ENCODE results near the gene TJP2.

The TJP2 gene

DNA sequence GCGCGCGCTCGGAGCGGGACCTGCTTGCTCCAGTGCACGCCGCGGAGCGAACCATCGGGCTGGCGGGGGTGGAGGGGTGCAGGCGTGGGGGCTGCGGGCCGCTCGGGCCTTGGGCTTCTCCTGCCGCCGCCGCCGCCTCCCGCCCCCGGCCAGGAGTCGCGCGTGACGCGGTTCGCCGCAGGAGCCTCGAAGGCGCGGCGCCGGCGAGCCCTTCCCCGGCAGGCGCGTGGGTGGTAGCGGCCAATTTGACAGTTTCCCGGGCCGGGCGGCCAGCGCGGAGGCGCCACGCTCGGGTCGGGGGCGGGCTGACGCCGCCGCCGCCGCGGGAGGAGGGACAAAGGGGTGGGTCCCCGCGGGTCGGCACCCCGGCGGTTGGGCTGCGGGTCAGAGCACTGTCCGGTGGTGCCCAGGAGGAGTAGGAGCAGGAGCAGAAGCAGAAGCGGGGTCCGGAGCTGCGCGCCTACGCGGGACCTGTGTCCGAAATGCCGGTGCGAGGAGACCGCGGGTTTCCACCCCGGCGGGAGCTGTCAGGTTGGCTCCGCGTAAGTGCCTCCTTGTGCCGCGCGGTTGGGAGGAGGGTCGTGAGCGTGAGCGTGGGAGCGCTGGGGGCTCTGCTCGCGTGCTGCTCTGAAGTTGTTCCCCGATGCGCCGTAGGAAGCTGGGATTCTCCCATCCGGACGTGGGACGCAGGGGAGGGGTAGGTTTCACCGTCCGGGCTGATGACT lies at the start of gene TJP2:
TJP2 (plus strand) TSS at position 387 of the 725 bp plus-strand sequence; CDS start at position 483, 96 bp downstream.
- DNase-seq: no peak

DNA sequence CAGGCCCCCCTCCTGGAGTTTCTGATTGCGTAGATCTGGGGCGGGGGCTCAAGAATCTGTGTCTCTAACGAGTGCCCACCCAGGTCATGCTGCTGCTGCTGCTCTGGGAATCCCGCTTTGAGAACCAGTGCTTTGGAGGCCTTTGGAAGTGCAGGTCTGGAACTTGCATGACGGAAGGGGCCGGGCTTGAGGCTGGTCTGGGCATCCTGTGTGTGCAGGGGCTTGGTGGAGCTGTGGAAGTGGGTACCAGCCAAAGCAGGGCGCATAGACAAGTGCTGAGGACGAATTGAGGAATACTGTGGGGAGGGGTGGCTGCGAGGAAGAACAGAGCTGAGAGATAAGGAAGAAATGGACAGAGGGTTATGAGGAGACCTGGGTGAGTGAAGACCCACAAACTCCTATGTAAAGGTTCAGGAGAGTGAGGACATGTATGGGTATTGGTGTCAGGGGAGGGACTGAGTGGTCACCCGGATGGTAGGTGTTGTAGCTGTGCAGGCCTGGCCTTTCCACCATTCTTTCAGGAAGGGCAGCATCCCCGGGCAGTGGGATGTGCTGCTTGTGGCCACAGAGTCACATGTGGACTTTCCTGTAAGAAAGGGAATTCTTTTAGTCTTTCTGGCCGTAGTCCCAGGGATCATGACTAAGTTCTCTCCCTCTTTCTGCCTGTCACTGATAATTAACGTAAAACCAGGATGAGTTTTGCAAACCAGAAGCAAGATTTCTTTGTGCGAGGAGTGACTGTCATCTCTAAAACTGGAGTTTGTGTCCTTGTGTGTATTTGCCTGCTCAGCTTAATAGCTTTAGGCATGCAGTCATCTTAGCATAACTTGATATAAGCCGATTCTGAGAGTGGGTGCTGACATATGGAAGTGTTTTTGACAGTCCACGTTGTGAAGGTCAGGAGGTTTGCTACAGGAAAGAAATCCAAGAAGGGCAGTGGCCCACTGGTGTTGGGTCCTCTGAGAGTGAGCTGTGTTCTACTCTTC lies 43.3 kb upstream of the TJP2 start:
- no peak for DNase-seq

DNA sequence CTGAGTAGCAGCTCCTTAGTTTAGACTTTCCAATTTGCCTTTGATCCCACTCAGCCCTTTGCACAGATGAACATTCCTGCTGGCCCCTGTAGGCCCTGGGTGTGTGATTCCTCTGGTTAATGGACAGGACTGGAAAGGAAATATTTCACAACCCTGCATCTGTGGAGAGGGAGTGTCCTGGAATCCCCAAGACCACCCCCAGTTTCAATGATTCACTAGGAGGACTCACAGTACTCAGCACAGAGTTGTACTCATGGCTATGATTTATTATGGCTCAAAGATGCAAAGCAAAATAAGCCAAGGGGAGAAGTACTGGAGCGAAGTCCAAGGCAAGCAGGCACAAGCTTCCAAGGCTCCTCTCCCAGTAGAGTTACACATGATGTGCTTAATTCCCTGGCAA lies 42.4 kb upstream of the TJP2 start:
- DNase-seq: no peak

DNA sequence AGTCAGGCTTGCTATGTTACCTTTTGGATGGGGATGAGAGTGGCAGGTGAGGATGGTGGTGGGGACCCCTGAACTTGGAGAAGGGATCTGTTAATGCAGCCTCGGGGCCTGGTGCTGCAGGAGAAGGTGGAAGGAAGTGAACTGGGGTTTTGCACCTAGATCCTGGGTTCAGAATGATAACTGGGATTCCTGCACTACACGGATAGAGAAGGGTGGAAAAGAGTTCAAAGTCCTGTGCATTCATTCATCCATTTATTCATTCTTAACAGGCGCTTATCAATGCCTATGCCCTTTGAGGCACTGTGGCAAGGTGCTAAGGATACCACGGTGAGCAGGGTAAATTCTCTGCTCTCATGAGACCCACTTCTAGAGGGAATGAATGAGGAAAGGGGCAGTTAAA lies 41.7 kb upstream of the TJP2 start:
- DNase-seq: no peak

DNA sequence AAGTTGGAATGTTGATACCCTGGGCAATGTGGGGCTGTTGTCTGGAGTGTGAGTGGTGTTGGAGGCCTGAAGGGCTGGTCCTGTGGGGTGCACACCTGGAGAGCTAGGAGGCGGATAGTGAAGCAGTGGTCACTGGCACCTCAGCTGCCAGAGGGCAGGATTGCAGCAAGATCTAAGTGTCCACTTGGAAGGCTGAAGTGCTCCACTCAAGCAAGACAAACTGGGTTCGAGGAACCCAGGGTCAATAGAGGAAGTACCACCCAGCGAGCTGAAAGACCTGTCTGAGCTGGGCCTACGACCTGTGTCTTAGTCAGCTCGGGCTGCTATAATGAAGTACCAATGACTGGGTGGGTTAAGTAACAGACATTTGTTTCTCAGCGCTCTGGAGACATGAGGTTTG lies 39.7 kb upstream of the TJP2 start:
- DNase-seq: no peak

DNA sequence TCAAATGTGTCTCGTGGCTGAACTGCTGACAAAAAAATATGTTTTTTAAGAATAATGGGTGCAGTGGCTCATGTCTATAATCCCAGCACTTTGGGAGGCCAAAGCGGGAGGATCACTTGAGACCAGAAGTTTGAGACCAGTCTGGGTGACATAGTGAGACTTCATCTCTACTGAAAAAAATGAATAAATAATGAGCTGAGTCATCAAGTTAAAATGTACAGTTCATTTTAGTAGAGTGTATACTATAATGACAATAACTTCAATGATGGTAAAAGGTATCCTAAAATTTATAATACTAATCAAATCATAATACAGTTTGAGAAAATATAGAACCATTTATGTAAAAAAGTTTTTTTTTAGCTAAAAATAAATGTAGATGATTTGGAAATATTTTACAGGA lies 37.9 kb upstream of the TJP2 start:
- DNase-seq: no peak

DNA sequence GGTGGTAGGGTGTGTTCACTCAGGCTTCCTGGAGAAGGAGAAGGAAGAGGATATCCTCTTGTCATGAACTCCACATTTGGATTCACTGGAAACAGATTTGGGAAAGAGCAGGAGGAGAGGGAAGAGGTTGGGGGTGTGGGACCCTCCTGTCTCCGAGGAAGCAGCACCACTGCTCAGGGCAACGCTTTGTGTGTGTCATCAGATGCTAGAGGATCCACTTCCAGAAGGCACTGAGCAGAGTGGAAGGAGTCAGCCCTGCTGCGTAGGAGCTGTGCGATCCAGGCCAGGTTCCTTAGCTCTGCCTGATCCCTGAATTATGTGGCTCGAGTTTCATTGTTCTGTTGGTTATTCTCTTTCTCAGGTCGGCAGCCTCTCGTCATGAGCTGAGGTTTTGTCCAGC lies 37.3 kb upstream of the TJP2 start:
- no peak for DNase-seq

DNA sequence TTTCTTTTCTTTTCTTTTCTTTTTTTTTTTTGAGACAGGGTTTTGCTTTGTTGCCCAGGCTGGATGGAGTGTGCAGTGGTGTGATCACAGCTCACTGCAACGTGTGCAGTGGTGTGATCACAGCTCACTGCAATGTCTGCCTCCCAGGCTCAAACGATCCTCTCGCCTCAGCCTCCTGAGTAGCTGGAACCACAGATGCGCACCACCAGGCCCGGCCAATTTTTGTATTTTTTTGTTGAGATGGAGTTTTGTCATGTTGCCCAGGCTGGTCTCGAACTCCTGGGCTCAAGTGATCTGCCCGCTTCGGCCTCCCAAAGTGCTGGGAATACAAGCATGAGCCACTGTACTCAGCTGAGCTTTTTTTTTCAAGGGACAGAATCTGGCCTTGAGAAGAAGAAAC lies 36.8 kb upstream of the TJP2 start:
- no peak for DNase-seq

DNA sequence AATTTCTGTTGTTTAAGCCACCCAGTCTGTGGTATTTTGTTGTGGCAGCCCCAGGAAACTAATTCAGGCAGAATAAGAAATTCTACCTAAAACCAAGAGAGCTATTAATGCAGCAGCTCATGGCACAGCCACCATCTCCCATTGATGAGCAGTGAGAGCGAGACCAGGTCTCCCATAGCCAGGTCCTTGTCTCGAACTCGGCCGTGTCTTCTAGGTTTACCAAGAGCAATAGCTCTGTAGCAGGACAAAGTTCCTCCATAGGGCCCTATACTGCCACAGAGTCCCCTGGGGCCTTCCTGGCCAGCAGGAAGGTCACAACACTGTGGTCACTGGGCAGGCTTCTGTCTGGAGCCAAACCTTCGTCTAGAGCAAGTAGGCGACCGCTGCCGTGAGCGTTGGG lies 34.5 kb upstream of the TJP2 start:
- no peak for DNase-seq

DNA sequence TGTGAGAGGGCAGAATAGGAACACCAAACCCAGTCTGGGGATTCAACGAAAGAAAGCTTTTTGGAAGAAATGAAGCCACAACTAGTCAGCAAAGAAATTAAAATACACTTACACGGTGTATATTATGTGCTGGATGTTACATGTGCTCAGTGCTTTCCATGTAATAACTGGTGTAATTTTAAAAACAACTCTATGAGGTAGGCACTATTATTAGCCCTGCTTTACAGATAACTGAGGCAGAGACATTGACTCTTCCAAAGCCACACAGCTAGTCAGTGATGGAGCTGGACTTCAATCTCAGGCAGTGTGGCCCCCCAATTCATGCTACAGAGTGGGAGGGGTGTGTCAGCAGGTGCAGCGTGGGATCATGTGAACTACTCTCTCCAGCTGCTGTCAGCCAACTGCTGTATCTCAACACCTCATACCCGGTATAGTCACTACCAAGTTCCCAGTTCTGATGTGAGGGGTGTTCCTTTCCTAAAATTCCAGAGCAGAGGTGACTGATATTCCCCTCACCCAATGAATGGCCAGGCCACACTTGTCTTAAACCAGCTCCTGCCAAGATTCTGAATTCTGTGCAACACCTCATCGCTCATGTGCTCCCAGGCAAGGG lies 33.8 kb upstream of the TJP2 start:
- no peak for DNase-seq

DNA sequence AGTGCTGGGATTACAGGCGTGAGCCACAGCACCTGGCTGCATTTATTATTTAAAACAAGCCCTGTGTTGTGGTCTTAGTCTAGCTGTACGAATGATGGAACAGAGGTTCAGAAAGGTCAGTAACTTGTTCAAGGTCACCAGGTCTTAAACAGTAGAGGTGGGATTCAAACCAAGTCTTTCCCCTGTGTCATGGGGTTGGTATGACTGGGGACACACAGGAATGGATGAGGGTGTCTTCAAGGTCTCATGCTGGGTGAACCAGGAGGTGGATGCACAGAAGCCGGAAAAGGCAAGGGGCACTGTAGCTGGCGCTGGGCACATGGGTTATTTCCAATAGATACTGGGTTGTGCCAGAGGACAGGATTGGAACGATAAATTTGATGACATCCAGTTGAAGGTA lies 32.2 kb upstream of the TJP2 start:
- no peak for DNase-seq

DNA sequence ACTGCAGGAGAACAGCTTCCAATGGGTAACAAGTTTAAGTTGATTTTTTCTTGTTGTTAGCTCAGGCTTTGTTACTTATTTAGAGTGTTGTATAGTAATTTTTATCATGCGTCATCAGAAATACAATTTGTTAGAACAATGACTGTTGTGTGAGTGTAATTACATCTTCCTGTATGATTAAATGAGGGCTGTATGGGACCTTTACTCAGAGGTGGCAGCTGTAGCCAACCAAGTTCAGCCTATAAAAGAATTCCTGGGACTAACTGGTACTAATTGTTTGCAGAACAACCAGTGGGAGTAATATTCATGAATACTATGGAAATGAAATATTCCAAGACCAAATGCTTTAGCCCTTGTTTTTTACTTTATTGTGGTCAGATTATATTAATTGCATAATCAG lies 30.8 kb upstream of the TJP2 start:
- DNase-seq: no peak

DNA sequence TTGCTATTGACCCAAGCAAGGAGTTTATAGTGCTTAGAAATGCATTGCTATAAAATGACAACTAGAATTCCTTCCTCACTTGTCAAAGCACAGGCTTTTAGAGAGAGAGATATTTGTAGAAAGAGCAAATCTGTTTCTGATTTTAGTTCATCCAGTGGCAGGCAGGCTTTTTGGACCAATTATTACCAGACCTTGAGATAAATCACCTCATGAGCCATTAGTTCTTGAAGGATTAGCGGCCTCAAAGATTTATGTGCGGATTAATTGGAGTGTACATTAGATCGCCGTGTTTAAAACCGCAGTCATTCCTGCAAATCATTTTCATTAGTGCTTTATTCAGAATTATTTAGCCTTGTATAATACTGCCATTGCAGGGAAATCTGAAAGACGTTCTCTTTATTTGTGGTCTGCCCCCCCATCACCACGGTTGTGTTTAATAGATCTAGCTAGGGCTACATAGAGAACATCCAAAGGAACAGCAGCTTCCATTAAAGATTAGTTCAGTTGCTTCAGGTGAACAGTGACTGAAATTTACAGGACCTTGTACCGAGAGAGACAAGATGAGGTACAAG lies 28.8 kb upstream of the TJP2 start:
- DNase-seq: no peak

DNA sequence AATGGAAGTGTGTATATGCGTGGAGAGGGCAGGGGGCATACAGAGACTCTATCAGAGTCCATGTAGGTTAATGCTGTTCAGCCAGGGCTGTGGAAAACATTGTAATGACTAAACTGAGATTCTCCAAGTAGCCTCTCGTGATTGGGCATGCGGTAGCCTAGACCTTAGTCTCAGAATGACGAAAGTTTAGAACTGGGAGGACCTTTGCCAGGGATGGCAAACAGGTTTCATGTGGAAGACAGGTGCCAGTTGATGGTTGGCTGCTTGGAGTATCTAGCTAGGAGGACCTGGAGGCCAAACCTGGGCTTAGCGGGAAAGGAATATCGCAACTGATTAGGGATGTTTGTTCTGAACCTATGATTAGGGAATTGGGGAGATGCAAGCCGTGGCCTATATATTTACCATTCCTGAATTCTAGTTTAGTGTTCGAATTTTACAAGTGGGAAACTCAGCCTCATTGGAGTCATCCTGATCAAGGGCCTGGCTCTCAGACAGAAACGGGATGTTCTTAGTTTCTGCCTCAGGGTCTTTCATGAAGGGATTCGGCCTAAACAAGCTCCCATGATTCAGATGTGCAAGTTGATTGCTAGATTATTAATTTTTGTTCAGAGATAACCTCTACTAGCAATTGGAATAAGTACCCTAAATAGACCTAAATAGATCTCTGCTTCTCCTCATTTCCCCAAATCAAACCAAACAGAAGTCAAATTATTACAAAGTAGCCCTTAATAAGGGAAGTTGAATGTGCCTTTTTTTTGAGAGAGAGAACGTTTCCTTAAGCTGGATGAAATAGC lies 26.8 kb upstream of the TJP2 start:
- DNase-seq: no peak

DNA sequence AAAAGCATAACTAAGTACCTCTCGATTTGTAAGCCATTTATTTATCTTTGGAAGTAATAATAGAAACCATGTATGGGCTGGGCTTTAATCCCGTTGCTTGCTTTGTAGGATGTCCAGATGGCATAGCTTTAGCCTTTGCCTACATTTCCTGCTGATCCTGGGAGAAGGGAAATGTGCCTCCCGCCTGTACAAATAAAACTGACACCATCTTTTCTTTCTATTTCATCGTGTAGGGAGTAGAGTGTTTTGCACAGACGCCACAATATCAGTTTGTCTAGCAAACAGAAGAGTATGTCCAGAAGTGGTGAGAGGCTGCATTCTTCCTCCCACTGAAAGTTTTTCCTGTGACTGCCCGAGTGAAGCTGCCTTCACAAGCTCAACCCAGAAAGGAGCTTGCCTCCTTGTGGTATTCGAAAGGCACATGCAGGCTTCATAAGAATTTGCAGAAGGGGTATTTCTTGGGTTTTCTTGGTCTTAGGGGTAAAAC lies 24.7 kb upstream of the TJP2 start:
- no peak for DNase-seq

DNA sequence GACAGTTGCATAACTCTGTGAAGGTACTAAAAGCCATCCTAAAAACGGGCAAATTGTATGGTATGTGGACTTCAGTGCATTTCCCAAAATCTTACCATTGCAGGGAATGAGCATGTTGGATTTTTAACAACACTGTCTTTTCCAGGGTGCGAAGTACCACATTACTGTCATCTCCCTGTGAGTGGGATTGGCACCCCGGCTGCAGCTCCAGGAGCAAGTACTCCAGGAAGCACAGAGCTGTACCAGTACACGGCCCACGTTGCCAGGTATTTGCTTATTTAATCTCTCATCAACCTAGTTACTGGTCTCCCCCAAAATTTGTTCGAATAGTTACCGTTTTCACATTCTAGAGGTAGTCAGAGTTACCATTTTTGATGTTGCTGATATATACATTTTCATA lies 22.6 kb upstream of the TJP2 start:
- DNase-seq: no peak

DNA sequence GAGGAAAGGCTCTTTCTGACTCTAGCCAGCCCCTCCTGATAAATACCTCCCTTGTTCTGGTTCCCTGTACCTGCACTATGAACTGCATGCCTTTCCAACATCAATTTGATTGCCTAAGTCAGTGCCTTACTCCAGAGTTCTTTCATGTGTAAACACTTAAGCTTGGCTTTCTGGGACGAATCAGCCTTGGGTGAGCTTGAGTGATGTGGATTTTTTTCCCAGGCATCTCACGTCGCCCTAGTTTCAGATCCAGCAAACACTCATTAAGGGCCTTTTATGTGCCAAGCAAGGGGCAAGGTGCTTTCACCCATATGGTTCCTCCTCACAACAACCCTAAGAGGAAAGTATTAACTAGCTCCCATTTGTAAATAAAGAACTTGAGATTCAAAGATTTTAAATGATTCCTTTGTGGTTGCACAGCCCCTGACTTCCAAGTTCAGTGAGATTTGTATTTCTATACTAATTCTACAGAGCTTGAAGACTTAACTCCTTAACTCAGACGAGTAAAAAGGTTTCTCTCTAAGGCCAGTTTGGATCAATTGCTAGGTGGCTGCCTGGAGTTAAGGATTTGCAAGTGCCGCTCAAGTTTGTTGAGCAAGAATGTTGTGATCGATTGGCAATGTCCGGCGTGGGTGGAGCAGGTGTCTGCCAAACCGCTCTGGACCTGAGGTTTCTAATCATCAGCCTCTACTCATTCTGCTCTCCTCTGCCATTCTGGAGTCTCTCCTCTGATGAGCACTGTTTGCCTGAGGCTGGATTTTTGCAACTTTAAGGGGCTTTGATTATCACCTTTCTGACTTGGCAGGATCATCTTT lies 20.2 kb upstream of the TJP2 start:
- DNase-seq: no peak

DNA sequence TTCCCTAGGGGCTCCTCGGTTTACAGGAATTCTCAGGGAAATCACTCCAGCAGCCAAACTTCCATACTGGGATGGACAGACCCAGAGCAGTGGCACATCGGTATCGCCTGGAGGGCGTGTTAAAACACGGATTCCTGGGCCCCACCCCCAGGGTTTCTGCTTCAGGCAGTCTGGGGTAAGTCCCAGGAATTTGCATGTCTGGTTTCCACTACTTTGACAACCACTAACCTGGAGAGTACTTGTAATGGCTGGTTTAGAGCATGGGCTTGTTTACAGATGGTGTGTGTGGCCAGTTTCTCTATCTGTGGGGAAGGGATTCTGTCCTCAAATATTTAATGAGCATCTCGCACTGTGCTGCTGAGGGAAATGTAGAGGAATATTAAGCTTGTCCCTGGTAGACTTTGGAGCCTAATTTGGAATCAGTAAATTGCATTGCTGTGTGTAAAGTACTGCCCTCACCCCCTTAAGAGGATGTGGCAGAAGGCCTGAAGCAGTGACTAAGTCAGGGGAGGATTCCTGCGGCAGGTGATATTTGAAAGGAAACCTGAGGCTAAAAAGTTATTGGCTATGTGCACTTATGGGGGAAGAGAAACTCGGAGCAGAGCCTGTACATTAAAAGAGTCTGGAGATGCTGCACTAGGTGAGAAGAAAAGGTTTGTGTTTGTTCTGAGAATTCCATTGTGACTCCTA lies 18.6 kb upstream of the TJP2 start:
- no peak for DNase-seq

DNA sequence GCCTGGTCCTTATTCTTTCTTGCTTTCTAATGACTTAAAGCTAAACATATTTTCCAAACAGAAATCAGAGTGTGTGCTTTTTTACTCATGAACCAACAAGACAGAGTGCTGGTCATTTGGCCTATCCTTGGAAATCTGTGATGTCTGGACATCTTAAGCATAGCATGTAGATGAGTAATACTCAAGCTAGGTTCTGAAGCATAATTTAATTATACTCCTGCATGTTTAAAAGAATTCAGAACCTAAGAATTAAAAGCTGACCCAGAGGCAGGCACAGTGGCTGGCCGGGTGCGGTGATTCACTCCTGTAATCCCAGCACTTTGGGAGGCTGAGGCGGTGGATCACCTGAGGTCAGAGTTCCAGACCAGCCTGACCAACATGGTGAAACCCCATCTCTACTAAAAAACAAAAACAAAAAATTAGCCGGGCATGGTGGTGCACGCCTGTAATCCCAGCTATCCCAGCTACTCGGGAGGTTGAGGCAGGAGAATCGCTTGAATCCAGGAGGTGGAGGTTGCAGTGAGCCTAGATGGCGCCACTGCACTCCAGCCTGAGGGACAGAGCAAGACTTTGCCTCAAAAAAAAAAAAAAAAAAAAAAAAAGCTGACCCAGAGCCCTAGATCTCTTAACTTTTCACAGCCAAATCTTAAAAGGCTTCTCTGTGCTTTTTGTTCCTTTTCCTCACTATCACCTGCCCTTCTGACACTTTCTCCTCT lies 16.2 kb upstream of the TJP2 start:
- no peak for DNase-seq

DNA sequence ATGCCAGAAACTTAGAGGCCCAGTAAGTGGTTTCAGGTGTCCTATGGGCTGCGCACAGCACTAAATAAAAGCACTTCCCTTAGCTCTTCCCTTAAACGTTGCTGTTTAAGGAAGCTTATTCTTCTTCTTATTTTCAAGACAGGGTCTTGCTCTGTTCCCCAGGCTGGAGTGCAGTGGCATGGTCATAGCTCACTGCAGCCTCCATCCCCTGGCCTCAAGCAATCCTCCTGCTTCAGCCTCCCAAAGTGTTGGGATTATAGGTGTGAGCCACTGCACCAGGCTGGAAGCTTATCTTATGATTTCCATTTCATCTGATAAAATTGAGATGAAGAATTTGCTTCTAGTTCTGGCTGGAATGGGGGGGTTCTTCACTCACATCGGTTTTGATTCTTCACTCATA lies 15.6 kb upstream of the TJP2 start:
- DNase-seq: no peak
